Inferior parietal cortex (tissue), 1 donor: Measurements from ENCODE around the gene PDGFD.

Source experiments
- DNase-seq: peaks from one replicate; pipeline ENCODE4 v3.0.0-alpha.2; 2016; ENCODE audit errors: extremely low spot score

The PDGFD gene

DNA sequence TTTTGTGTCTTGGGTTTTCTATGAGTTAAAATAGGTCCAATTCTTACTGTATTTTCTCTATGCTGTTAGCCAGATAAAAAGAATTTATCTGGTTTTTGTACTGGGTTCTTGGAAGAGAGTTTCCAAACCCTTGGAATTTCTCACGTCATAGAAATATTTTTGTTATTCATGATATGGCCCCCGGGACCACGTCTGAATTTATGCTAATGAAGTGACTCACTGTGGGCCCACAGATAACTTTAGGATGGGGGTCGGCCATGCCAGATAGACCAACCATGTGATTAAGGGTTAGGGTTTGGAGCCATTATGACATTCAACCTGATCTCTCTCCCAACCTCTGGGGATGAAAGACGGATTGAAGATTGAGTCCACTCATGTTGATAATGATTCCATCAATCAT lies 163.1 kb downstream of the PDGFD start:
- DNase-seq, result no peak

- DNase-seq, result no peak
Measured at GRCh38 chr11:103998826-103999508, 165.0 kb downstream of the PDGFD start.

GRCh38 chr11:103997082-103997481 lies 166.9 kb downstream of the PDGFD start:
- no peak for DNase-seq

GRCh38 chr11:103995896-103996295 lies 168.1 kb downstream of the PDGFD start:
- no peak for DNase-seq

GRCh38 chr11:103994518-103994917 lies 169.4 kb downstream of the PDGFD start:
- DNase-seq, result no peak

GRCh38 chr11:103994094-103994493 lies 169.9 kb downstream of the PDGFD start:
- DNase-seq, result no peak

GRCh38 chr11:103993507-103993906 lies 170.4 kb downstream of the PDGFD start:
- no peak for DNase-seq

- DNase-seq, result no peak
Measured at GRCh38 chr11:103988595-103988969, 175.4 kb downstream of the PDGFD start.

DNA sequence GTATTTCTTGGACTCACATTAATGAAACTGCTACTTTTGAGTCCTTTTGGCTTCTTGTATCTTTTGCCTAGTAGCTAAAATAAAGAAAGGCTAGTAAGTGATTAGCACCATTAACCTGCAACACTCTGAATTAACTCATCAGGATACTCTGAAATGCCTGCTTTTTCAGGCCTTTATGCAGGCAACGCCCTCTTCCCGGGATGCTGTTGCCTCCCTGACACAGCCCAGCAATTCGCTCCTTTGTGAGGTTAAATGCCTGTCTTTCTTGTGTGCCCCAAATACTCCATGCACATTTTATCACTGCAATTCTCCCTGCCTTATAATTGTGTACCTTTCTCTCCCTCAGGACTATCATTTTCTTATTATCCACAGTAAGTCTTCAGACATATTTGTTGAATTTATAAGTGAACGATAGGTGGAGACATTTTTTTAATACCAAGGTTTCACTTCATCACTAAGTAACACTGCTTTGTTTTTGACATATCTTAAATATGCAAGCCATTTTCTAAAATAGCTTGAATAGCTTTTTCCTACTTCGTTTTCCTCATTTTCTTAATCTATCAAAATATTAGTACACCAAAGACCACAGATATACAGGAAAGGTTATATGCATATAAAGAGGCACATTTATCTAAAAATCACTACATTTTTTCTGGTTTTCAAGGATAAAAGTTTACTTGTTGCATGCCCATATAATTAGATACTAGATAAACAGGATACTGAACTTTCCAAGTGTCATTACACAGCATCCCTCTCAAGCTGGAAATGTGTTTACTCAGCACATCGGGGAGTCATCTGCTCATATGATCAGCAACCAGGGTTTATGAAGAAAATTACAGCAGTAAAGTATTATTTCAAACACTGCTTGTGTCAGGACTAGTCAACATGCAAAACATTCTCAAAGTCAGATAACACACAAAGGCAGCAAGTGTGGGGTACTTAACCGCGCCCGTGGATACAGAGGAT lies 176.0 kb downstream of the PDGFD start:
- DNase-seq, result no peak

- no peak for DNase-seq
Measured at GRCh38 chr11:103985041-103985440, 178.9 kb downstream of the PDGFD start.

DNA sequence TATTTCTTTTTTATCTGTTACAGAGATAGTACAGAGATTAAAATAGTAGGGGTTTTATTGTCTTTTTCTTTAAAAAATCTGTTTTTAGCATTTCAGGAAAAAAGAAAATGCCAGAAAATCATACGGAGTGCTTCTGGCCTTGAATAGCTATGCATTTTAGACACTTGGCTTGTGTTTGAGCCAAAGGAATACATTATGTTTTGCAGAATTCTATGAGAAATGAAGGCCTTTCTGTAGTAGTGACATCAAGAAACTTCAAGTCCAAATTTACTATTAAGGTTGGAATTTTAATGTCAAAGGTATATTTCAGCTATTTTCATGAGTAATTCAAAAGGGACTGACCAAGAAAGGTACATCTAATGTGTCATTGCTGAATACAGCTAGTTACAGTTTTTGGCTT lies 183.8 kb downstream of the PDGFD start:
- DNase-seq, result no peak

GRCh38 chr11:103978616-103979595 lies 185.0 kb downstream of the PDGFD start:
- DNase-seq, result no peak

- DNase-seq, result no peak
Measured at GRCh38 chr11:103972013-103972412, 191.9 kb downstream of the PDGFD start.

GRCh38 chr11:103970701-103971249 lies 193.2 kb downstream of the PDGFD start:
- no peak for DNase-seq

DNA sequence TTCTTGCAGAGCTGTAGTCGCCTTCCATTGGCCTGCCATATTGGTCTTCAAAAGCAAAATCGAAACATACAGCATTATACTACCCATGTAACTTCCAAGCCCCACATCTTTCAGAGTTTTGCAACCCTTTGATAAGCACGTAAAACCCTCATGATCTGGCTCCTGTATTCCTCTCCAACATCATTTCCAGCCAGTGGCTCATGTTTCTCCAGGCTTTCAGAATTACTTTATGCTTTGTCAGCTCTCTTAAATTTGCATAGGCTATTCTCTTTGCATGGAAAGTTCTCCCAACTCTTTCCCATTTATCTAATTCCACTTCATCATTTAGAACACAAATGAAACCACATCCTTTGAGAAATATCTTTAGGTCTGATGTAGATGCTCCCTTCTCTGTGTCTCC lies 195.3 kb downstream of the PDGFD start:
- no peak for DNase-seq

DNA sequence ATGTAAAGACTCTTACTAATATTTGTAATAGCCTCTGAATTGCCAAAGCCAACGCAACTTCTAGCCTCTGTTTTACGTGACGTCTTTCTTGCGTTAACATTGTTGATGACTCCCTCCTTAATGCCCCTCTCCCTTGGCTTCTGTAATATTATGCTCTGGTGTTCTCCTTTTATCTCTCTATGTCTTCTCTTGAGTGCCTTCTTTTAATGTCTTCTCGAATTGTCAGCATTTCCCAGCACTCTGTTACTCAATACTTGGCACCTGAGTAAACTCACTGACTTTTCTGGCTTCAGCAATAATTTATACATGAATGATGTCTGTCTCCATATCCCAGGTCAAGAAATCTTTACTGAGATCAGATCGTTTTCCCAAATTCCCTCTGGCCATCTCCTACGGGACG lies 196.0 kb downstream of the PDGFD start:
- no peak for DNase-seq

DNA sequence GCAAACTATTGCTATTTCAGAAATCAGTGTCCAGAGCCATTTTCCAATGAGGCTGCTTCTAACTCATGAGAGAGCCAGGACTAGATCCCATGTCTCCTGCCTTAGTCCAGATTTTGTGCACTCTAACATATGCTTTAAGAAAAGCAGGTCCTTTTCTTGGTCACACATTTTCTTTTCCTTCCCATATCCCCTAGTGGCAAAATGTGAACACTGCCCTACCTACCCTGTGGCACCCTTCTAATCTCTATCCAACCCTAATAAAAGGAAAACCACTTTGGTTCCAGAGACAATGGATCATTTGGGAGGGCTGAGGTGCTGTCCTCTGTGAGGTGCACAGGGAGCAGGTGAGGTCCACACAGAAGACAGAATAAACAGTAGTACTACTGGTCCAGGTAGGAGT lies 199.6 kb downstream of the PDGFD start:
- DNase-seq, result no peak

GRCh38 chr11:103963648-103964047 lies 200.3 kb downstream of the PDGFD start:
- DNase-seq, result no peak

DNA sequence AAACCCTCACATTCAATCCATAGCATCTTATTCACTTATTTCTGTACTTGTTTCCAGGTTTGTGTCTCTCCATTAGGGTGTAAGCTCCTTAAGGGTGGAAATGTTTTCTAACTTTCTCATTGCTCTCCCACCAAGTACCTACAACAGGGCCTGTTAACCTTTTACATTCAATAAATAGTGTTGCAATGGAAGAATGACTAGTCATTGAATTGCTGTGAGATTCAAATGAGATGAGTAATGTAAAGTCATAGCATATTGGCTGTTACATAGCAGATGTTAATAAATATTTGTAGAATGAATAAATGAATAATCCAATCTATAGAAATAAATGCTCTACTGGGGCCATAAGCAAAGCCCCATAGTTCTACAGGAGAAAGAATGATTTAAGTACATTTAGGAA lies 202.9 kb downstream of the PDGFD start:
- no peak for DNase-seq

DNA sequence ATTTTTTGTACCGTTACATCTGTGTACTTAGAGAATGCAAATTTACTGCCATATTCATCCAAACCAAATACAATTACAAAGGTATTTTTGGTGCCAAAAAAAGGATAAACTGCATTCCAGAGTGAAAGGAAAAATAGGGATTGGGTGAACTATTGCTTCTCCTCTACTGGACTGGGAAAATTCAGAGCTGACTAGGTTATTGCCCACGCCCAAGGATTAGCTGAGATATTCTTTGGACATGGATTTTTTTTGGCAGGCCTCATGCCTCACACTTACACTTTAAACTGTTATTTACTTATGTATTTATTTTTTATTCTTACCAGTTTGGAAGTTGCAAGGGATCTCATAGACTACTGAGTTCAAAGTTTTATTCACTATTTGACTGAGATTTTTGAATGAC lies 203.8 kb downstream of the PDGFD start:
- no peak for DNase-seq

- DNase-seq, result no peak
Measured at GRCh38 chr11:103959279-103959942, 204.5 kb downstream of the PDGFD start.
